Mucosa of descending colon (tissue), 3 donors: ENCODE data around the gene MSLN. TPM values are rescaled to one million over a fixed set of nuclear protein-coding genes. Genes with fewer than 3 reads are reported as not detected.
"Not testable (repeated sequence)": the region's sequence is repeated elsewhere in the genome, so short reads cannot be mapped to it uniquely, and the experiment has no call there.

Experiments used
- ATAC-seq: fragments of 200-7000 bp; cut with Tn5 transposase; one replicate; pipeline ENCODE4 v1.9.1; 2020; ENCODE audit warnings: mild to moderate bottlenecking, moderate library complexity
- DNase-seq, 3 donors: peaks; one replicate each; pipeline ENCODE4 v3.0.0-alpha.2; 2020
- H3K36me3 ChIP-seq: fragments of 200-600 bp; one replicate; pipeline ENCODE4 v1.8.0; 2021; ENCODE audit warnings: low read depth, mild to moderate bottlenecking
- H3K4me1 ChIP-seq: fragments of 200-600 bp; one replicate; pipeline ENCODE4 v1.8.0; 2021; ENCODE audit warnings: low read depth, mild to moderate bottlenecking
- H3K4me3 ChIP-seq: fragments of 200-600 bp; one replicate; pipeline ENCODE4 v1.8.0; 2021; ENCODE audit warnings: mild to moderate bottlenecking
- H3K9me3 ChIP-seq: fragments of 200-600 bp; one replicate; pipeline ENCODE4 v1.8.0; 2021; ENCODE audit warnings: mild to moderate bottlenecking
- CTCF ChIP-seq: fragments of 200-600 bp; IDR thresholded peaks from one replicate; pipeline ENCODE4 v1.8.0; 2022; ENCODE audit warnings: antibody characterized with exemption, mild to moderate bottlenecking
- intact Hi-C, 2 donors: fragments of 100-400 bp; cut with DNase I in 1 of 2; cut with micrococcal nuclease in 1 of 2; formaldehyde crosslinking; loops; one replicate each; pipeline versions ENCODE4 v1.11.0 to v1.11.1; 2022; cut with DNase I, micrococcal nuclease
- total RNA-seq, 3 donors: library from RNA; stranded (reverse); fragmentation: NEBNext Ultra II Directional in 2 of 3; extraction: Animal tissue kit (Norgen Biotek cat#: 25700) in 2 of 3; gene quantifications; one replicate each; pipeline versions ENCODE4 v1.2.1 to v1.2.4, GENCODE V29; 2021 to 2023
- donor health status: DM: no; HTN: no; CAD: no; lungs with moderate emphysema.
- donor health status: DM: no; HTN: no; CAD: no.
- donor health status: DM: no; HTN: yes; CAD: no.

Gene MSLN
- total RNA-seq, 3 donors from 2014 or later, result 3.4 to 7.0 (median 4.7) TPM

- no peaks in the 10 kb centered on the region for H3K4me1 ChIP-seq
- DNase-seq (no peak), ATAC-seq (no peak)
- intact Hi-C loops, result no loop called here
- TF ChIP-seq CTCF, result no peak
- H3K4me3 ChIP-seq, result no peak overlapping the region
- H3K9me3 ChIP-seq, result no peaks in the 10 kb centered on the region
- no peaks in the 10 kb centered on the region for H3K36me3 ChIP-seq
Observed at GRCh38 chr16:770411-770810, 9.9 kb downstream of the MSLN start.

GRCh38 chr16:772959-773358 is 12.4 kb downstream of the MSLN start:
- TF ChIP-seq CTCF, result no peak
- ATAC-seq (no peak), DNase-seq (no peak)
- Histone ChIP-seq H3K4me3 (no peak overlapping the region), H3K9me3 (no peaks in the 10 kb centered on the region), H3K4me1 (no peaks in the 10 kb centered on the region), H3K36me3 (no peaks in the 10 kb centered on the region)
- intact Hi-C loops, result no loop called here

GRCh38 chr16:774086-775001 is 13.8 kb downstream of the MSLN start:
- no peak for ATAC-seq
- intact Hi-C loops, result no loop called here
- no peak for DNase-seq

GRCh38 chr16:775236-775796 is 14.8 kb downstream of the MSLN start:
- intact Hi-C loops, result no loop called here
- no peaks in the 10 kb centered on the region for H3K9me3 ChIP-seq
- no peak for DNase-seq
- H3K36me3 ChIP-seq, result no peaks in the 10 kb centered on the region
- TF ChIP-seq CTCF, result no peak
- no peaks in the 10 kb centered on the region for H3K4me1 ChIP-seq
- ATAC-seq, result no peak
- H3K4me3 ChIP-seq, result no peak overlapping the region

More at GRCh38 chr16:774086-775001, 13.8 kb downstream of the MSLN start:
- no peaks in the 10 kb centered on the region for H3K36me3 ChIP-seq
- no peaks in the 10 kb centered on the region for H3K4me1 ChIP-seq
- no peak for TF ChIP-seq CTCF
- no peaks in the 10 kb centered on the region for H3K9me3 ChIP-seq
- no peak overlapping the region for H3K4me3 ChIP-seq

DNA sequence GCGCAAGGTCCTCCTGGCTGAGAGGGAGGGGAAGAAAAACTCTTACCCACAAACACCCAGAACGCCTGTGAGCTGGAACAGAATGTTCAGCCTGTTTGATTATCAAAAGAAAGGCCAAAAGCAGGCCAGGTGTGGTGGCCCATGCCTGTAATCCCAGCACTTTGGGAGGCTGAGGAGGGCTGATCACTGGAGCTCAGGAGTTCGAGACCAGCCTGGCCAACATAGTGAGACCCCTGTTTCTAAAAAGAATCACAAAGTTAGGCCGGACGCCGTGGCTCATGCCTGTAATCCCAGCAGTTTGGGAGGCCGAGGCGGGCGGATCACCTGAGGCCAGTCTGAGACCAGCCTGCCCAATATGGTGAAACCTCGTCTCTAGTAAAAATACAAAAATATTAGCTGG is 15.8 kb downstream of the MSLN start:
- ATAC-seq, DNase-seq, H3K9me3 ChIP-seq, H3K4me1 ChIP-seq, H3K36me3 ChIP-seq, intact Hi-C loops, H3K4me3 ChIP-seq: not testable (repeated sequence)

DNA sequence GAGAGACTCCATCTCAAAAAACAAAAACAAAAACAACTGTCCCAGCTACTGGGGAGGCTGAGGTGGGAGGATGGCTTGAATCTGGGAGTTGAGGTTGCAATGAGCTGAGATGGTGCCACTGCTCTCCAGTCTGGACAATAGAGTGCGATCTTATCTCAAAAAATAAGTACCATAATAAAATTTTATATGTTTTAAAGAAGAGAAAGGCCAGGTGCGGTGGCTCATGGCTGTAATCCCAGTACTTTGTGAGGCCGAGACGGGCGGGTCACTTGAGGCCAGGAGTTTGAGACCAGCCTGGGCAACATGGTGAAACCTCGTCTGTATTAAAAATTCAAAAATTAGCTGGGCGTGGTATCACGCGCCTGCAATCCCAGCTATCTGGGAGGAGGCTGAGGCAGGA is 16.3 kb downstream of the MSLN start:
- H3K9me3 ChIP-seq, result no peaks in the 10 kb centered on the region
- TF ChIP-seq CTCF, result no peak
- no peak for DNase-seq
- H3K4me1 ChIP-seq, result no peaks in the 10 kb centered on the region
- intact Hi-C loops, result no loop called here
- H3K4me3 ChIP-seq, result no peak overlapping the region
- no peaks in the 10 kb centered on the region for H3K36me3 ChIP-seq
- no peak for ATAC-seq
